ENCODE results near the gene SPHK1.

SPHK1 gene

GRCh38 chr17:76384987-76385891 lies 830 bp downstream of the SPHK1 start:
- FAIRE-seq: no peak

GRCh38 chr17:76385892-76386786 lies 1.7 kb downstream of the SPHK1 start:
- DNase-seq (ENCODE audit: low spot score) (peak; percentile 74), FAIRE-seq (no peak)

More at GRCh38 chr17:76384987-76385891, 830 bp downstream of the SPHK1 start:
- peak; percentile 59 for DNase-seq (ENCODE audit: low spot score)

GRCh38 chr17:76386966-76387765 lies 2.8 kb downstream of the SPHK1 start:
- FAIRE-seq (no peak), DNase-seq (ENCODE audit: low spot score) (no peak)

- peak; percentile 22 for DNase-seq (ENCODE audit: low spot score)
- no peak for FAIRE-seq
Measured at GRCh38 chr17:76388966-76389888, 4.8 kb downstream of the SPHK1 start.

- FAIRE-seq (no peak), DNase-seq (ENCODE audit: low spot score) (no peak)
Measured at GRCh38 chr17:76390003-76390421, 5.6 kb downstream of the SPHK1 start.

- no peak for DNase-seq (ENCODE audit: low spot score)
- FAIRE-seq: no peak
Measured at GRCh38 chr17:76391200-76391715, 6.8 kb downstream of the SPHK1 start.

- DNase-seq (ENCODE audit: low spot score) (peak; percentile 96), FAIRE-seq (peak; percentile 99)
Measured at GRCh38 chr17:76394166-76394565, 9.8 kb downstream of the SPHK1 start.

- DNase-seq (ENCODE audit: low spot score): no peak
- FAIRE-seq: no peak
Measured at GRCh38 chr17:76395980-76396379, 11.6 kb downstream of the SPHK1 start.

- FAIRE-seq (no peak), DNase-seq (ENCODE audit: low spot score) (no peak)
Measured at GRCh38 chr17:76397184-76397583, 12.8 kb downstream of the SPHK1 start.

GRCh38 chr17:76397687-76398522 lies 13.5 kb downstream of the SPHK1 start:
- FAIRE-seq: peak; percentile 62
- DNase-seq (ENCODE audit: low spot score): peak; percentile 80

- DNase-seq (ENCODE audit: low spot score): peak; percentile 92
- FAIRE-seq: peak; percentile 92
Measured at GRCh38 chr17:76398523-76399174, 14.2 kb downstream of the SPHK1 start.

GRCh38 chr17:76399175-76400172 lies 15.1 kb downstream of the SPHK1 start:
- FAIRE-seq: no peak

GRCh38 chr17:76402711-76403110 lies 18.3 kb downstream of the SPHK1 start:
- no peak for DNase-seq (ENCODE audit: low spot score)
- no peak for FAIRE-seq

More at GRCh38 chr17:76399175-76400172, 15.1 kb downstream of the SPHK1 start:
- DNase-seq (ENCODE audit: low spot score): no peak

GRCh38 chr17:76404256-76404655 lies 19.8 kb downstream of the SPHK1 start:
- no peak for FAIRE-seq
- no peak for DNase-seq (ENCODE audit: low spot score)

- no peak for FAIRE-seq
- DNase-seq (ENCODE audit: low spot score): no peak
Measured at GRCh38 chr17:76404976-76405563, 20.7 kb downstream of the SPHK1 start.

GRCh38 chr17:76405607-76405966 lies 21.2 kb downstream of the SPHK1 start:
- DNase-seq (ENCODE audit: low spot score) (no peak), FAIRE-seq (no peak)
